HFF-Myc (cell line): ENCODE data around the gene GNG7.
"Not testable (repeated sequence)": the region's sequence is repeated elsewhere in the genome, so short reads cannot be mapped to it uniquely, and the experiment has no call there.

ENCODE experiments used
- DNase-seq: peaks from one replicate; pipeline ENCODE4 v3.0.0-alpha.2; 2011; ENCODE audit warnings: low read depth; ENCODE audit errors: extremely low read depth
- H3K4me3 ChIP-seq: replicated peaks from 2 replicates; pipeline ENCODE4 v1.5.1; 2011; ENCODE audit warnings: low read depth, mild to moderate bottlenecking, control low read depth, low read length
- TF ChIP-seq, protein P1 (sequence below): IDR thresholded peaks from 2 replicates; pipeline ENCODE4 v1.5.1; 2012; ENCODE audit warnings: mild to moderate bottlenecking, low read depth, low read length, control low read depth; ENCODE audit errors: missing control alignments

The GNG7 gene

DNA sequence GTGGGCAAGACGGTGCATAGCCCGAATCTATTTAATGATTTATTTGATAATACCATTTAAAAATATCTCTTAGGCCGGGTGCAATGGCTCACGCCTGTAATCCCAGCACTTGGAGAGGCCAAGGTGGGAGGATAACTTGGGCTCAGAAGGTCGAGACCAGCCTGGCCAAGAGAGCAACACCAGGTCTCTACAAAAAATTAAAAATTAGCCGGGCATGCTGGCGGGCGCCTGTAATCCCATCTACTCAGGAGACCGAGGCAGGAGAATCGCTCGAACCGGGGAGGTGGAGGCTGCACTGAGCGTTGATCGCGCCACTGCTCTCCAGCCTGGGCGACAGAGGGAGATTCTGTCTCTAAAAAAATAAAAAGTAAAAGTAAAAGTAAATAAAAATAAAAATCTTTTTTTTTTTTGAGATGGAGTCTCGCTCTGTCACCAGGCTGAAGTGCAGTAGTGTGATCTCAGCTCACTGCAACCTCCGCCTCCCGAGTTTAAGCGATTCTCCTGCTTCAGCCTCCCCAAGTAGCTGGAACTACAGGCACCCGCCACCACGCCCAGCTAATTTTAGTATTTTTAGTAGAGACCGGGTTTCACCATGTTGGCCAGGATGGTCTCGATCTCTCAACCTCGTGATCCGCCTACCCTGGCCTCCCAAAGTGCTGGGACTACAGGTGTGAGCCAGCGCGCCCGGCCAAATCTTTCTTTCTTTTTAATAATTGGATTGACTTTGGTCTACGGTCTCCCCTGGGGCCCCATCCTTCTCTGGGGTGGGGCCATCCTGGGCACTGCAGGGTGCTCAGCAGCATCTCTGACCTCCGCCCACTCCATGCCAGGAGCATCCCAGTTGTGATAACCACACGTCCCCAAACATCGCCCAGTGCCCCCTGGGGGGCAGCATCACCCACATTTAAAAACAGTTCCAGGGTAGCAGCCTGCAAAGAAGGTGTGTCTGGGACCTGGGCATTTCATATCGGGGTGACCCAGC, 90.7 kb downstream of the GNG7 start:
- H3K4me3 ChIP-seq, result no peak overlapping the region
- TF ChIP-seq, protein P1, sequence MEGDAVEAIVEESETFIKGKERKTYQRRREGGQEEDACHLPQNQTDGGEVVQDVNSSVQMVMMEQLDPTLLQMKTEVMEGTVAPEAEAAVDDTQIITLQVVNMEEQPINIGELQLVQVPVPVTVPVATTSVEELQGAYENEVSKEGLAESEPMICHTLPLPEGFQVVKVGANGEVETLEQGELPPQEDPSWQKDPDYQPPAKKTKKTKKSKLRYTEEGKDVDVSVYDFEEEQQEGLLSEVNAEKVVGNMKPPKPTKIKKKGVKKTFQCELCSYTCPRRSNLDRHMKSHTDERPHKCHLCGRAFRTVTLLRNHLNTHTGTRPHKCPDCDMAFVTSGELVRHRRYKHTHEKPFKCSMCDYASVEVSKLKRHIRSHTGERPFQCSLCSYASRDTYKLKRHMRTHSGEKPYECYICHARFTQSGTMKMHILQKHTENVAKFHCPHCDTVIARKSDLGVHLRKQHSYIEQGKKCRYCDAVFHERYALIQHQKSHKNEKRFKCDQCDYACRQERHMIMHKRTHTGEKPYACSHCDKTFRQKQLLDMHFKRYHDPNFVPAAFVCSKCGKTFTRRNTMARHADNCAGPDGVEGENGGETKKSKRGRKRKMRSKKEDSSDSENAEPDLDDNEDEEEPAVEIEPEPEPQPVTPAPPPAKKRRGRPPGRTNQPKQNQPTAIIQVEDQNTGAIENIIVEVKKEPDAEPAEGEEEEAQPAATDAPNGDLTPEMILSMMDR, result no peak
- no peak for DNase-seq

GRCh38 chr19:2610637-2611482, 91.6 kb downstream of the GNG7 start:
- TF ChIP-seq, protein P1, result peak; percentile 98
- DNase-seq, result no peak
- H3K4me3 ChIP-seq, result peak overlapping the region; percentile 34

DNA sequence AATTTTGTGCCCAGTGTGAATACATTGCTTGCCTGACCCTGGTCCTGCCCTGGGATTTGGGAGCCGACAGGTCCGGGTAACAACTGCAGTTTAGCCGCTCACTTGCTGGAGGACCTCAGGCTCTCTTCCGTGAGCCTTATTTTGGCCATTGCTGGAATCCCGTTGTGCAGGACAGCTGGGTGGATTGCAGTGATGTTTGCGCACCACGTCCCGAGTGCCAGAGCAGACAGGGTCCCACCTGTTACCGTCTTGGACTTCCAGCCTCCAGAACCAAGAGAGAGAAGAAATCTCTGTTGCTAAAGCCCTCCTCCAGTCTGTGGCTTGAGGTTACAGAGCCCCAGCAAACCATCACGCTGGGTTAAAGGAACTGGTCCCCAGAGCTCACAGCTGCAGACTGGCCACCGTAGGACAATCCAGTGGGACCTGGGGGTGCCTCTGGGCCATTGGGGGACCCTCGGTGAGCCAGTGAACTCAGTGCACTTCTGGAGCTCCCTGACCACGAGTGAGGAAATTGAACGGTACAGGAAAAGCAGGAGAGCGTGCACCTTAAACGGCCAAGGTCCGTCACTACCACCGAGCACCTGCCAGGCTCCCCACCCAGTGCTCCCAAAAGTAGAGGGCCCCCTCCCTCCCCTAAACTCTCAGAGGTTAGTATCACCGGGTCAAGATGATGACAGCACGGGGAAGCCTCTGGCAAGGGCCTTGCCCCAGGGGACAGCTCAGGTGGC, 92.9 kb downstream of the GNG7 start:
- no peak for DNase-seq
- no peak overlapping the region for H3K4me3 ChIP-seq
- TF ChIP-seq, protein P1, result no peak

GRCh38 chr19:2609034-2609388, 93.5 kb downstream of the GNG7 start:
- not testable (repeated sequence) for DNase-seq, H3K4me3 ChIP-seq

GRCh38 chr19:2608602-2608922, 93.9 kb downstream of the GNG7 start:
- DNase-seq, result no peak
- no peak overlapping the region for H3K4me3 ChIP-seq
- TF ChIP-seq, protein P1, result no peak

GRCh38 chr19:2607712-2608601, 94.5 kb downstream of the GNG7 start:
- TF ChIP-seq, protein P1, result no peak
- DNase-seq, result no peak
- H3K4me3 ChIP-seq, result no peak overlapping the region

- DNase-seq, H3K4me3 ChIP-seq: not testable (repeated sequence)
Observed at GRCh38 chr19:2606774-2607173, 95.7 kb downstream of the GNG7 start.

DNA sequence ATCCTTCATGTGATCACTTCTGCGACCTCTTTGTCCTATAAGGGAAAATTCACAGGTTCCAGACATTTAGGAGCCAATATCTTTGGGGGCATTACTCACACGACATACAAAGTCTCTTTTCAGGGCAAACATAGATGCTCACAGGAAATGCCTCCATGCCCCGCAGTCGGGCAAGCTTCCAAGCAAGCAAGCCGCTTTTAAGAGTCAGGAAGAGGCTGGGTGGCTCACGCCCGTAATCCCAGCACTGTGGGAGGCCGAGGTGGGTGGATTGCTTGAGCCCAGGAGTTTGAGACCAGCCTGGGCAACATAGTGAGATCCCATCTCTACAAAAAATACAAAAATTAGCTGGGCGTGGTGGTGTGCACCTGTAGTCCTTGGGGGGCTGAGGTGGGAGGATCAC, 96.6 kb downstream of the GNG7 start:
- DNase-seq, H3K4me3 ChIP-seq: not testable (repeated sequence)
